H9 (cell line): ENCODE data around the gene TMEM131. TPM values are rescaled to one million over a fixed set of nuclear protein-coding genes. Genes with fewer than 3 reads are reported as not detected.

ENCODE experiments used
- DNase-seq: peaks from one replicate; pipeline ENCODE4 v3.0.0-alpha.2; 2017
- H2AFZ ChIP-seq: one replicate; pipeline ENCODE4 v1.6.1; 2013; ENCODE audit warnings: mild to moderate bottlenecking, low read length, control low read depth, moderate library complexity
- H2AK5ac ChIP-seq: 2 replicates; pipeline ENCODE4 v1.6.1; 2013; ENCODE audit warnings: low read length, control low read depth, mixed read lengths; ENCODE audit not compliant: insufficient read length
- H2BK120ac ChIP-seq: one replicate; pipeline ENCODE4 v1.6.1; 2013; ENCODE audit warnings: low read depth, mild to moderate bottlenecking, low read length, control low read depth, inconsistent platforms; ENCODE audit not compliant: poor library complexity, severe bottlenecking
- H2BK12ac ChIP-seq: 2 replicates; pipeline ENCODE4 v1.6.1; 2013; ENCODE audit warnings: low read length, control low read depth, mixed read lengths, low read depth; ENCODE audit not compliant: insufficient read length
- H2BK15ac ChIP-seq: 2 replicates; pipeline ENCODE4 v1.6.1; 2013; ENCODE audit warnings: low read depth, low read length, control low read depth
- H2BK20ac ChIP-seq: one replicate; pipeline ENCODE4 v1.6.1; 2013; ENCODE audit warnings: low read depth, mild to moderate bottlenecking, low read length, control low read depth, inconsistent platforms; ENCODE audit not compliant: poor library complexity, severe bottlenecking
- H2BK5ac ChIP-seq: 2 replicates; pipeline ENCODE4 v1.6.1; 2013; ENCODE audit warnings: low read length, control low read depth, mixed read lengths; ENCODE audit not compliant: insufficient read length
- H3K14ac ChIP-seq: 2 replicates; pipeline ENCODE4 v1.6.1; 2013; ENCODE audit warnings: low read length, control low read depth; ENCODE audit not compliant: insufficient read depth
- H3K18ac ChIP-seq: 2 replicates; pipeline ENCODE4 v1.6.1; 2013; ENCODE audit warnings: low read depth, mild to moderate bottlenecking, mixed read lengths, low read length, control low read depth; ENCODE audit not compliant: insufficient read length
- H3K23ac ChIP-seq: 2 replicates; pipeline ENCODE4 v1.6.1; 2013; ENCODE audit warnings: low read length, control low read depth, mixed read lengths, low read depth; ENCODE audit not compliant: insufficient read length
- H3K23me2 ChIP-seq: 2 replicates; pipeline ENCODE4 v1.6.1; 2013; ENCODE audit warnings: low read depth, mild to moderate bottlenecking, mixed read lengths, low read length, control low read depth; ENCODE audit not compliant: insufficient read length, poor library complexity, severe bottlenecking
- H3K27ac ChIP-seq: 2 replicates; pipeline ENCODE4 v1.5.1; 2013; ENCODE audit warnings: low read length, control low read depth, mixed read lengths, low read depth; ENCODE audit not compliant: insufficient read length
- H3K27me3 ChIP-seq: 2 replicates; pipeline ENCODE4 v1.6.1; 2013; ENCODE audit warnings: low read length, control low read depth, inconsistent platforms; ENCODE audit not compliant: insufficient read depth
- H3K4ac ChIP-seq: 2 replicates; pipeline ENCODE4 v1.6.1; 2013; ENCODE audit warnings: low read depth, mild to moderate bottlenecking, control low read depth, inconsistent platforms, low read length, moderate library complexity
- H3K4me1 ChIP-seq: 2 replicates; pipeline ENCODE4 v1.6.1; 2013; ENCODE audit warnings: low read length, control low read depth, inconsistent platforms; ENCODE audit not compliant: insufficient read depth
- H3K4me2 ChIP-seq: 2 replicates; pipeline ENCODE4 v1.6.1; 2013; ENCODE audit warnings: low read length, control low read depth, mixed read lengths; ENCODE audit not compliant: insufficient read length, insufficient read depth
- H3K56ac ChIP-seq: 2 replicates; pipeline ENCODE4 v1.6.1; 2013; ENCODE audit warnings: low read depth, mild to moderate bottlenecking, mixed read lengths, low read length, control low read depth; ENCODE audit not compliant: insufficient read length
- H3K79me1 ChIP-seq: 2 replicates; pipeline ENCODE4 v1.6.1; 2013; ENCODE audit warnings: low read depth, mild to moderate bottlenecking, moderate library complexity, low read length, control low read depth, inconsistent platforms; ENCODE audit not compliant: insufficient read depth, poor library complexity, severe bottlenecking
- H3K79me2 ChIP-seq: 2 replicates; pipeline ENCODE4 v1.6.1; 2013; ENCODE audit warnings: low read length, control low read depth, inconsistent platforms; ENCODE audit not compliant: insufficient read depth
- H3K9ac ChIP-seq: 2 replicates; pipeline ENCODE4 v1.6.1; 2013; ENCODE audit warnings: low read length, control low read depth, mixed read lengths; ENCODE audit not compliant: insufficient read length; ENCODE audit errors: extremely low read depth
- H3K9me3 ChIP-seq: one replicate; pipeline ENCODE4 v1.6.1; 2013; ENCODE audit warnings: low read depth, low read length, inconsistent platforms; ENCODE audit not compliant: control insufficient read depth
- H3T11ph ChIP-seq: one replicate; pipeline ENCODE4 v1.6.1; 2013; ENCODE audit warnings: mild to moderate bottlenecking, low read length, control low read depth, inconsistent platforms
- H4K20me1 ChIP-seq: one replicate; pipeline ENCODE4 v1.6.1; 2013; ENCODE audit not compliant: control insufficient read depth, insufficient read length, insufficient read depth
- H4K5ac ChIP-seq: 2 replicates; pipeline ENCODE4 v1.6.1; 2013; ENCODE audit warnings: low read depth, mild to moderate bottlenecking, mixed read lengths, low read length, control low read depth; ENCODE audit not compliant: insufficient read length
- H4K8ac ChIP-seq: replicated peaks from 2 replicates; pipeline ENCODE4 v1.6.1; 2013; ENCODE audit warnings: low read length, control low read depth, mixed read lengths, low read depth; ENCODE audit not compliant: insufficient read length
- H4K91ac ChIP-seq: 2 replicates; pipeline ENCODE4 v1.6.1; 2013; ENCODE audit warnings: low read depth, mild to moderate bottlenecking, moderate library complexity, mixed read lengths, low read length, control low read depth; ENCODE audit not compliant: insufficient read length
- H3K27ac Mint-ChIP-seq, 3 experiments: 2 replicates in 2 of 3; 3 replicates in 1 of 3; pipeline ENCODE4 v1.8.0; 2020 to 2021; ENCODE audit warnings: mixed read lengths in 3 of 3, mild to moderate bottlenecking in 1 of 3, moderate library complexity in 1 of 3
- H3K27me3 Mint-ChIP-seq: 2 replicates; pipeline ENCODE4 v1.8.0; 2021; ENCODE audit warnings: low read depth, mild to moderate bottlenecking, moderate library complexity, mixed read lengths
- H3K36me3 Mint-ChIP-seq, 3 experiments: 2 replicates in 2 of 3; 3 replicates in 1 of 3; pipeline ENCODE4 v1.8.0; 2020 to 2021; ENCODE audit warnings: low read depth in 3 of 3, mixed read lengths in 3 of 3; ENCODE audit not compliant: insufficient read depth in 1 of 3
- H3K4me1 Mint-ChIP-seq, 2 experiments: 2 replicates each; pipeline ENCODE4 v1.8.0; 2020; ENCODE audit warnings: mixed read lengths in 2 of 2
- H3K4me3 Mint-ChIP-seq, 2 experiments: 2 replicates in 1 of 2; 3 replicates in 1 of 2; pipeline ENCODE4 v1.8.0; 2020 to 2021; ENCODE audit warnings: mild to moderate bottlenecking in 2 of 2, mixed read lengths in 2 of 2, moderate library complexity in 1 of 2
- H3K9me3 Mint-ChIP-seq, 2 experiments: 2 replicates in 1 of 2; 3 replicates in 1 of 2; pipeline ENCODE4 v1.8.0; 2020; ENCODE audit warnings: mild to moderate bottlenecking in 2 of 2, mixed read lengths in 2 of 2, moderate library complexity in 1 of 2
- WGBS: extraction: QIAGEN DNeasy Blood & Tissue Kit; methylation state at CpG from one replicate; pipeline ENCODE4 v1.1.7; 2013; ENCODE audit warnings: missing lambda C conversion rate, low lambda C conversion rate, mixed read lengths; ENCODE audit not compliant: insufficient read length; ENCODE audit errors: extremely low coverage; 5-methylcytosine and 5-hydroxymethylcytosine counted together
- total RNA-seq: library from RNA; stranded (reverse); gene quantifications from 2 replicates; pipeline ENCODE4 v1.2.1, GENCODE V29; 2021
- TF ChIP-seq, protein P1 (sequence below): fragments of 200-600 bp; sonication (generic); conservative IDR thresholded peaks from 3 replicates; pipeline ENCODE4 v1.8.0; 2021; ENCODE audit warnings: antibody characterized with exemption, mild to moderate bottlenecking

TMEM131 gene
- total RNA-seq, 1 experiment from 2014 or later, result 20.9 TPM

DNA sequence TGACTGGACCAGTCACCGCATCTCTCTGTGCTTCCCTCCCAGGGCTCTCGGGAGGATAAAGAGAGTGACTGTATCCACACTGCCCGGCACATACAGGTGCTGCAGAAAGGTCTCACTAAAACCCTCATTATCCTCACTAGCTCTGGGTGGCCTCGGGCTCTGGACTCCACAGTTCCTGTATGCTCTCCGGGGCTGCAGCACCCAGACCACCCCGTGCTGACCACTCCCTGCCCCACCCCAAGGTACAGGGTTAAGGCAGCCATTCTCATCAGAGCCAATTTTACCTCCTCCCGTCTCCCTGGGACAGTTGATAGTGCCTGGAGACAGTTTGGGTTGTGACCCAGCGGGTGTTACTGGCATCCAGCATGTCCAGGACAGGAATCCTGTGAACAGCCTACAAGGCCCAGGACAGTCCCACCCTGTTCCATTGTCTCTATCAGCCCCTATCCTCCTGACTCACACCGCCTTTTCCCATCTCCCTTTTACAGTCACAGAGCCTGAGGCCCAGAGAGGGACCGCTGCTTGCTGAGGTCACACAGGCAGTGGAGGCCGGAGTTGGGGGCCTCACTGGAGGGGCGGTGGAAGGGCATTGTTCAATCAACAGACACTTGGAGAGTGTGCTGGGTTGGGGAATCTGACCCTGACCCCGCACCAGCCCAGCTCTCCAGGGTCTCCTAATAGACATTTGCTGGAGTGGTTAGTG lies 280.6 kb downstream of the TMEM131 start:
- H3K9ac ChIP-seq, result no peak overlapping the region
- no peak overlapping the region for H3T11ph ChIP-seq
- no peaks in the 10 kb centered on the region for H3K9me3 ChIP-seq
- Mint-ChIP-seq H3K4me1 (peaks cover 17 to 18% of the 10 kb centered on the region in 2 experiments), H3K27me3 (peaks cover 5% of the 10 kb centered on the region), H3K36me3 (peaks cover 0 to 1% (median 0%) of the 10 kb centered on the region in 3 experiments; a peak in 3 of 7 replicates), H3K4me3 (no peak overlapping the region), H3K27ac (no peak overlapping the region), H3K9me3 (peaks cover 0 to under 1% of the 10 kb centered on the region in 2 experiments; a peak in 2 of 5 replicates)
- no peak overlapping the region for H2AK5ac ChIP-seq
- H3K79me2 ChIP-seq, result no peaks in the 10 kb centered on the region
- peaks cover 2% of the 10 kb centered on the region for H3K4me1 ChIP-seq
- no peaks in the 10 kb centered on the region for H3K79me1 ChIP-seq
- H3K27ac ChIP-seq, result no peak overlapping the region
- no peak overlapping the region for H3K18ac ChIP-seq
- H2AFZ ChIP-seq, result no peak overlapping the region
- no peak overlapping the region for H4K8ac ChIP-seq
- H3K27me3 ChIP-seq, result no peaks in the 10 kb centered on the region
- no peak overlapping the region for H2BK12ac ChIP-seq
- no peak overlapping the region for H3K14ac ChIP-seq
- no peaks in the 10 kb centered on the region for H4K20me1 ChIP-seq
- no peak for DNase-seq
- H2BK15ac ChIP-seq, result no peak overlapping the region
- no peak overlapping the region for H3K23ac ChIP-seq
- no peak overlapping the region for H3K56ac ChIP-seq
- H2BK5ac ChIP-seq, result no peak overlapping the region
- TF ChIP-seq, protein P1, sequence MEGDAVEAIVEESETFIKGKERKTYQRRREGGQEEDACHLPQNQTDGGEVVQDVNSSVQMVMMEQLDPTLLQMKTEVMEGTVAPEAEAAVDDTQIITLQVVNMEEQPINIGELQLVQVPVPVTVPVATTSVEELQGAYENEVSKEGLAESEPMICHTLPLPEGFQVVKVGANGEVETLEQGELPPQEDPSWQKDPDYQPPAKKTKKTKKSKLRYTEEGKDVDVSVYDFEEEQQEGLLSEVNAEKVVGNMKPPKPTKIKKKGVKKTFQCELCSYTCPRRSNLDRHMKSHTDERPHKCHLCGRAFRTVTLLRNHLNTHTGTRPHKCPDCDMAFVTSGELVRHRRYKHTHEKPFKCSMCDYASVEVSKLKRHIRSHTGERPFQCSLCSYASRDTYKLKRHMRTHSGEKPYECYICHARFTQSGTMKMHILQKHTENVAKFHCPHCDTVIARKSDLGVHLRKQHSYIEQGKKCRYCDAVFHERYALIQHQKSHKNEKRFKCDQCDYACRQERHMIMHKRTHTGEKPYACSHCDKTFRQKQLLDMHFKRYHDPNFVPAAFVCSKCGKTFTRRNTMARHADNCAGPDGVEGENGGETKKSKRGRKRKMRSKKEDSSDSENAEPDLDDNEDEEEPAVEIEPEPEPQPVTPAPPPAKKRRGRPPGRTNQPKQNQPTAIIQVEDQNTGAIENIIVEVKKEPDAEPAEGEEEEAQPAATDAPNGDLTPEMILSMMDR, result no peak
- no peak overlapping the region for H4K91ac ChIP-seq
- H3K4ac ChIP-seq, result no peak overlapping the region
- no peak overlapping the region for H2BK20ac ChIP-seq
- H3K4me2 ChIP-seq, result no peak overlapping the region
- H4K5ac ChIP-seq, result no peak overlapping the region
- H3K23me2 ChIP-seq, result no peaks in the 10 kb centered on the region
- no CpG with 5 or more reads among the region's 13 CpGs for WGBS
- H2BK120ac ChIP-seq, result no peak overlapping the region
